Nephron progenitor cell (in vitro differentiated cells): ENCODE measurements around the gene RABGAP1.
A peak's percentile ranks its signal among the peaks of the same experiment; 100 is the strongest.

Experiments
- DNase-seq: peaks from one replicate; pipeline ENCODE4 v3.0.0; 2021
- H3K27ac Mint-ChIP-seq: 2 replicates; pipeline ENCODE4 v1.8.0; 2021; ENCODE audit warnings: mild to moderate bottlenecking, moderate library complexity, mixed read lengths
- H3K27me3 Mint-ChIP-seq: 2 replicates; pipeline ENCODE4 v1.8.0; 2021; ENCODE audit warnings: mild to moderate bottlenecking, low read depth, mixed read lengths; ENCODE audit not compliant: poor library complexity
- H3K36me3 Mint-ChIP-seq: 2 replicates; pipeline ENCODE4 v1.8.0; 2021; ENCODE audit warnings: low read depth, mixed read lengths
- H3K4me1 Mint-ChIP-seq: 2 replicates; pipeline ENCODE4 v1.8.0; 2021; ENCODE audit warnings: mixed read lengths
- H3K4me3 Mint-ChIP-seq: 2 replicates; pipeline ENCODE4 v1.8.0; 2021; ENCODE audit warnings: mild to moderate bottlenecking, moderate library complexity, mixed read lengths
- H3K9me3 Mint-ChIP-seq: 2 replicates; pipeline ENCODE4 v1.8.0; 2021; ENCODE audit warnings: mild to moderate bottlenecking, moderate library complexity, mixed read lengths
- TF ChIP-seq, protein P1 (sequence below): fragments of 200-600 bp; sonication (generic); IDR thresholded peaks from 2 replicates; pipeline ENCODE4 v1.5.0; 2021; ENCODE audit warnings: antibody characterized with exemption

The RABGAP1 gene

DNA sequence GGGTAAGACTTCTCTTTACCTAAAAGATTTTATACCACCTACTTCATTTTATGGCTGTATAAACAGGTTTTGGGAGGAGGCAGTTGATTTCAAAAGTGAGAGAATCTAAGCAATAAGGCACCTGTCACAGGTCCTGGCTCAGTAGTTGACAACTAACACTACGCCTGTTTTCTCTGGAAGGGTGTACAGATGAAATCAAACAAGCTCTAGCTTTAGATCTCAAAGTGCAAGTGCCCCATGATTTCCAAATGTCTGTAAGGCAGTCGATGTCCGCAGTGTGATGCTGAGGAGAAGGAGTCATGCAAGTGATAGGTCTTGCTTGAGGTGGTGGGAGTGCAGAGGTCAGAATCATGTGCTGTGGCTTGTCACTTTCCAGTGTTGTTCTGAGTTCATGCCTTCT, 158.7 kb downstream of the RABGAP1 start:
- TF ChIP-seq, protein P1, sequence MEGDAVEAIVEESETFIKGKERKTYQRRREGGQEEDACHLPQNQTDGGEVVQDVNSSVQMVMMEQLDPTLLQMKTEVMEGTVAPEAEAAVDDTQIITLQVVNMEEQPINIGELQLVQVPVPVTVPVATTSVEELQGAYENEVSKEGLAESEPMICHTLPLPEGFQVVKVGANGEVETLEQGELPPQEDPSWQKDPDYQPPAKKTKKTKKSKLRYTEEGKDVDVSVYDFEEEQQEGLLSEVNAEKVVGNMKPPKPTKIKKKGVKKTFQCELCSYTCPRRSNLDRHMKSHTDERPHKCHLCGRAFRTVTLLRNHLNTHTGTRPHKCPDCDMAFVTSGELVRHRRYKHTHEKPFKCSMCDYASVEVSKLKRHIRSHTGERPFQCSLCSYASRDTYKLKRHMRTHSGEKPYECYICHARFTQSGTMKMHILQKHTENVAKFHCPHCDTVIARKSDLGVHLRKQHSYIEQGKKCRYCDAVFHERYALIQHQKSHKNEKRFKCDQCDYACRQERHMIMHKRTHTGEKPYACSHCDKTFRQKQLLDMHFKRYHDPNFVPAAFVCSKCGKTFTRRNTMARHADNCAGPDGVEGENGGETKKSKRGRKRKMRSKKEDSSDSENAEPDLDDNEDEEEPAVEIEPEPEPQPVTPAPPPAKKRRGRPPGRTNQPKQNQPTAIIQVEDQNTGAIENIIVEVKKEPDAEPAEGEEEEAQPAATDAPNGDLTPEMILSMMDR, result no peak
- Mint-ChIP-seq H3K27ac (no peak overlapping the region), H3K4me3 (no peak overlapping the region), H3K9me3 (no peaks in the 10 kb centered on the region), H3K27me3 (no peaks in the 10 kb centered on the region), H3K36me3 (peaks cover 64% of the 10 kb centered on the region), H3K4me1 (peaks cover 8% of the 10 kb centered on the region)
- DNase-seq, result no peak

DNA sequence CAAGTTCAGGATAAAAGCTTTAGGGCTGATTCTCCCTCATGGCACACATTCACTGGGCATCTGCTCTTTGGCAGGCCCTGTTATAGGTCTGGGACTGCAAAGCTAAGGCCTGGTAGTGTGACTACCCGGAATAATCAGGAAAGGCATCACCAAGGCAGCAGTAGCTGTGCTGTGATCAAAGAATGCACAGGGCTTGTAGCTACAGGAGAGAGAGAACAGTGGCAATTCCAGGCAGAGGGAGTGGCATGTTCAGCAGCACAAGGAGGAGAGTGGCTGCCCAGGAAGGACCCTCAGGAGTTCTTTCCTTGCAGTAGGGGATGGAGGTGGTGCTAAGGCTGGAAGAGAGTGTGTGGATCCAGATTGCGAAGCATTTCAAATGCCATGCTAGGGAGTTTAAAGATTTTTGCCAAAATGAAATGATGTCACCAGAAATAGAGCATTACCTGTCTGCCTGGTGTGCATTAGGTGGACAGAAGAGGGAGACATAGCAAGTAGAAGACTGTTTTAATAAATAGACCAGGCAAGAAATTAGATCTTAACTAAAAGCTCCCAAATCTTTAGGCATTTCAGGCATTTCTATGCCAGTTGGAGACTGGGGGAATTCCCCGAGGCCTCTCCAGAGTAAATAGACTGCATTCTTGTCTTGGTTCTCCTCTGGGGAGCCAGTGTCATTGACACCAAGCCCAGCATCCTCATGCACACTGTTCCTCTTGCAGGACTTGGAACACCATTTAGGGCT, 161.7 kb downstream of the RABGAP1 start:
- no peak for DNase-seq
- TF ChIP-seq, protein P1, result peak; percentile 23
- Mint-ChIP-seq H3K27me3 (no peaks in the 10 kb centered on the region), H3K4me3 (no peak overlapping the region), H3K36me3 (peaks cover 54% of the 10 kb centered on the region), H3K4me1 (peaks cover 8% of the 10 kb centered on the region), H3K27ac (peak overlapping the region; percentile 15), H3K9me3 (no peaks in the 10 kb centered on the region)

DNA sequence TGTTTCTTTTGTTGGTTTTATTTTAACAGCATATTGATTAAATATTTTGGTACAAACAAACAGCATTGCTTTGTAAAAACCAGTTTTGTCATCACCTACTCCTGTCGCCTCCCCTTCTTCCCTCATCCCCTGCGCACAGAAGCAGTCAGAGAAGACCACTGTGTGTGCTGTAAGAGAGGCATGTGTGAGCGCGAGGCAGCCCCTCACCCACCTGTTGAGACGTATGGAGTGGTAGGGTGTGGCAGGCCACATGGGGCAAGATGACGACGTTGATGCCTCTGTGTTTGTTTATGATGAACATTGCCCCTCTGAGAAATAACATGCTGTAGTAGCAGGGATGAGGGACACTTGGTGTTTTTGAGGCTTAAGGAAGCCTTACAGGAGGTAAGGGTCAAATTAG, 164.0 kb downstream of the RABGAP1 start:
- no peak overlapping the region for H3K4me3 Mint-ChIP-seq

DNA sequence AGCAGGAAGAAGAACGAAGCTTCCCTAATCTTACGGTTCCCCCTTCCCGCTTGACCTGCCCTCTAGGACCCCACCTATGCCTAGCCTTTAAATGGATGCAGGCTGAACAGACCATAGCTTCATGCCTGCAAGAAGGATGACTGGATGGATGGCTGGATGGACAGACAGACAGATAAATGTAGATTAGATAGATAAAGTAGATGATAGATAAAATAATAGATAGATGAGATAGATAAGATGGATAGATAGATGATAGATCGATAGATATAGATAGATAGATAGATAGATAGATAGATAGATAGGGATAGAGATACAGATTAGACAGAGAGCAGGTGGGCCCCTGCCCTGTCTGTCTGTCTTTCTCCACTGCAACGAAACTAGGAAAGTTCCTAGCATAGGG, 164.7 kb downstream of the RABGAP1 start:
- Mint-ChIP-seq H3K27ac (no peak overlapping the region), H3K9me3 (no peaks in the 10 kb centered on the region), H3K4me1 (peaks cover 8% of the 10 kb centered on the region), H3K36me3 (peaks cover 35% of the 10 kb centered on the region), H3K27me3 (no peaks in the 10 kb centered on the region), H3K4me3 (no peak overlapping the region)
- TF ChIP-seq, protein P1, result no peak
- no peak for DNase-seq

More for the DNA sequence above, 164.0 kb downstream of the RABGAP1 start:
- peak overlapping the region; percentile 4 for H3K27ac Mint-ChIP-seq
- H3K9me3 Mint-ChIP-seq, result no peaks in the 10 kb centered on the region
- peaks cover 35% of the 10 kb centered on the region for H3K36me3 Mint-ChIP-seq
- no peaks in the 10 kb centered on the region for H3K27me3 Mint-ChIP-seq
- TF ChIP-seq, protein P1, result no peak
- DNase-seq, result no peak
- H3K4me1 Mint-ChIP-seq, result peaks cover 8% of the 10 kb centered on the region

DNA sequence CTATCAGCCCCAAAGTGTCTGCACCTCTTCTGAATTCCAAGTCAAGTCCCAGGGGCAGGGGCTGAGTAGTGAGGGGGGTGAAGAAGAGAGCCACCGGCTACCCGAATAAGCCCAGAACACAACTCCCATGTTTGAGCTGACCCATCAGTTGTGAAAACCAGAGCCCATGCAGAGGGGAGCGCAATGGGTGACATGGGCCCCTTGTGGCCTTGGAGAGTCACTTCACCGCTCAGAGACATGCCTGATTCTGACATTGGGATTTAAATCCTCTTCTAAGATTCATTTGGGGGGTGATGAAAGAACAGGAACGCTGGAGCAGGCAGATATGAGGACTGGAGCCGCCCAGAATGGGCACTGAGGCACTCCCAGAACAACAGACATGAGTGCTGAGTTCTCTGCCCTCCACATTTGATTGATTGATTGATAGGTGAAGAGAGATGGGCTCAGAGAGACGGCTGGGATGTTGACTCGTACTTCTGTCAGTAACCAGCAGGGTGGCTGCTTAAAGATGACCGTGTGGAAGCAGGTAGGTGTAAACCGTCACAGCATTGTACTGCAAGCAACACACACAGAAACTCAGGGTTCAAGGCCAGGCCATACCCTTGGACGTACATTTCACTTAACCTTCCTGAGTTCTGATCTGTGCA, 166.9 kb downstream of the RABGAP1 start:
- Mint-ChIP-seq H3K4me3 (no peak overlapping the region), H3K4me1 (peaks cover 18% of the 10 kb centered on the region), H3K27ac (peak overlapping the region; percentile 86), H3K9me3 (no peaks in the 10 kb centered on the region), H3K36me3 (peaks cover 26% of the 10 kb centered on the region), H3K27me3 (no peaks in the 10 kb centered on the region)
- TF ChIP-seq, protein P1, result no peak
- no peak for DNase-seq
